Endodermal cell (in vitro differentiated cells): ENCODE results near the gene SNX5. TPM values are rescaled to one million over a fixed set of nuclear protein-coding genes. Genes with fewer than 3 reads are reported as not detected.

Source experiments
- DNase-seq: peaks from one replicate; pipeline ENCODE4 v3.0.0-alpha.2; 2017
- H3K27ac ChIP-seq: 2 replicates; pipeline ENCODE4 v1.5.1; 2013; ENCODE audit warnings: mild to moderate bottlenecking, low read depth, low read length, moderate library complexity
- H3K27me3 ChIP-seq: 2 replicates; pipeline ENCODE4 v1.6.1; 2013; ENCODE audit warnings: mild to moderate bottlenecking, low read length, moderate library complexity; ENCODE audit not compliant: insufficient read depth, control insufficient read depth, poor library complexity, severe bottlenecking
- H3K36me3 ChIP-seq: 2 replicates; pipeline ENCODE4 v1.7.0; 2013; ENCODE audit warnings: mild to moderate bottlenecking, low read length, moderate library complexity; ENCODE audit not compliant: control insufficient read depth, insufficient read depth
- H3K4me1 ChIP-seq: one replicate; pipeline ENCODE4 v1.7.0; 2013; ENCODE audit warnings: low read length; ENCODE audit not compliant: control insufficient read depth, insufficient read depth
- H3K4me3 ChIP-seq: 2 replicates; pipeline ENCODE4 v1.5.1; 2013; ENCODE audit warnings: mild to moderate bottlenecking, low read length, moderate library complexity
- H3K9ac ChIP-seq: 2 replicates; pipeline ENCODE4 v1.6.1; 2013; ENCODE audit warnings: mild to moderate bottlenecking, low read length, moderate library complexity; ENCODE audit not compliant: poor library complexity, severe bottlenecking; ENCODE audit errors: extremely low read depth
- H3K9me3 ChIP-seq: 2 replicates; pipeline ENCODE4 v1.6.1; 2013; ENCODE audit warnings: mild to moderate bottlenecking, low read length, moderate library complexity; ENCODE audit not compliant: control insufficient read depth
- H3K27ac Mint-ChIP-seq: 2 replicates; pipeline ENCODE4 v1.8.0; 2020; ENCODE audit warnings: mixed read lengths
- H3K27me3 Mint-ChIP-seq: 2 replicates; pipeline ENCODE4 v1.8.0; 2021; ENCODE audit warnings: mild to moderate bottlenecking, mixed read lengths; ENCODE audit not compliant: insufficient read depth
- H3K36me3 Mint-ChIP-seq: 2 replicates; pipeline ENCODE4 v1.8.0; 2020; ENCODE audit warnings: low read depth, mixed read lengths
- H3K4me1 Mint-ChIP-seq: 2 replicates; pipeline ENCODE4 v1.8.0; 2020; ENCODE audit warnings: mixed read lengths
- H3K4me3 Mint-ChIP-seq: 2 replicates; pipeline ENCODE4 v1.8.0; 2020; ENCODE audit warnings: mild to moderate bottlenecking, moderate library complexity, mixed read lengths
- H3K9me3 Mint-ChIP-seq: 2 replicates; pipeline ENCODE4 v1.8.0; 2020; ENCODE audit warnings: mild to moderate bottlenecking, mixed read lengths
- WGBS, 2 experiments: methylation state at CpG; one replicate each; pipeline versions ENCODE4 v1.1.5 to v1.1.7; 2013; ENCODE audit warnings: missing lambda C conversion rate in 2 of 2, mixed read lengths in 1 of 2; ENCODE audit not compliant: insufficient coverage in 1 of 2, insufficient read length in 1 of 2; 5-methylcytosine and 5-hydroxymethylcytosine counted together
- total RNA-seq, 2 donors: library from RNA; stranded (reverse); fragmentation: NEBNext Ultra II Directional in 1 of 2; extraction: Animal tissue kit (Norgen Biotek cat#: 25700) in 1 of 2; gene quantifications; 2 replicates in 1 of 2; 3 replicates in 1 of 2; pipeline ENCODE4 v1.2.1, GENCODE V29; 2021
- TF ChIP-seq, protein P1 (sequence below): fragments of 200-600 bp; sonication (generic); conservative IDR thresholded peaks from 2 replicates; pipeline ENCODE4 v1.5.0; 2021; ENCODE audit warnings: antibody characterized with exemption, mild to moderate bottlenecking

Gene SNX5
- total RNA-seq, 2 donors from 2014 or later: 170 to 171 TPM

DNA sequence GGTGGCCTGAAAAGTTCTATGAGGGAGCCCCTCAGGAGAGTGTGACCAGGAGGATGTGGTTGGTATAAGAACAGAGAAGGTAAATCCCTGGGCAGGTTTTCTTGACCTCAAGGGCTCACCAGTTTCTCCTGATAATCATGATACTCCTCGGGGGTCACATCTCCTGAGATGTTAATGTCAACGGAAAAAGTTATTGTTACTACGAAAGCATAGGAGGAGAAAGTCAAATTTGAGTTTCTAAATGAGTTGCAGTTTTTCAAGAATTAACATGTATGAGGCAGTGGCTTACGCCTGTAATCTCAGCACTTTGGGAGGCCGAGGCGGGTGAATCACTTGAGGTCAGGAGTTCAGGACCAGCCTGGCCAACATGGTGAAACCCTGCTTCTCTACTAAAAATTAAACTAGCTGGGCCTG lies 23.6 kb upstream of the SNX5 start:
- 95 to 97% methylated on average over 6 of the region's 6 CpGs for WGBS, 2 experiments
- Histone ChIP-seq H3K27me3 (no peaks in the 10 kb centered on the region), H3K4me1 (peaks cover 3% of the 10 kb centered on the region), H3K36me3 (peaks cover 35% of the 10 kb centered on the region), H3K9ac (no peak overlapping the region), H3K4me3 (no peak overlapping the region), H3K9me3 (no peaks in the 10 kb centered on the region), H3K27ac (no peak overlapping the region)
- TF ChIP-seq, protein P1, sequence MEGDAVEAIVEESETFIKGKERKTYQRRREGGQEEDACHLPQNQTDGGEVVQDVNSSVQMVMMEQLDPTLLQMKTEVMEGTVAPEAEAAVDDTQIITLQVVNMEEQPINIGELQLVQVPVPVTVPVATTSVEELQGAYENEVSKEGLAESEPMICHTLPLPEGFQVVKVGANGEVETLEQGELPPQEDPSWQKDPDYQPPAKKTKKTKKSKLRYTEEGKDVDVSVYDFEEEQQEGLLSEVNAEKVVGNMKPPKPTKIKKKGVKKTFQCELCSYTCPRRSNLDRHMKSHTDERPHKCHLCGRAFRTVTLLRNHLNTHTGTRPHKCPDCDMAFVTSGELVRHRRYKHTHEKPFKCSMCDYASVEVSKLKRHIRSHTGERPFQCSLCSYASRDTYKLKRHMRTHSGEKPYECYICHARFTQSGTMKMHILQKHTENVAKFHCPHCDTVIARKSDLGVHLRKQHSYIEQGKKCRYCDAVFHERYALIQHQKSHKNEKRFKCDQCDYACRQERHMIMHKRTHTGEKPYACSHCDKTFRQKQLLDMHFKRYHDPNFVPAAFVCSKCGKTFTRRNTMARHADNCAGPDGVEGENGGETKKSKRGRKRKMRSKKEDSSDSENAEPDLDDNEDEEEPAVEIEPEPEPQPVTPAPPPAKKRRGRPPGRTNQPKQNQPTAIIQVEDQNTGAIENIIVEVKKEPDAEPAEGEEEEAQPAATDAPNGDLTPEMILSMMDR: no peak
- peaks cover 25% of the 10 kb centered on the region for H3K36me3 Mint-ChIP-seq
- no peak overlapping the region for H3K27ac Mint-ChIP-seq
- no peaks in the 10 kb centered on the region for H3K9me3 Mint-ChIP-seq
- H3K4me1 Mint-ChIP-seq: peaks cover 7% of the 10 kb centered on the region
- no peaks in the 10 kb centered on the region for H3K27me3 Mint-ChIP-seq
- no peak for DNase-seq
- H3K4me3 Mint-ChIP-seq: no peak overlapping the region

DNA sequence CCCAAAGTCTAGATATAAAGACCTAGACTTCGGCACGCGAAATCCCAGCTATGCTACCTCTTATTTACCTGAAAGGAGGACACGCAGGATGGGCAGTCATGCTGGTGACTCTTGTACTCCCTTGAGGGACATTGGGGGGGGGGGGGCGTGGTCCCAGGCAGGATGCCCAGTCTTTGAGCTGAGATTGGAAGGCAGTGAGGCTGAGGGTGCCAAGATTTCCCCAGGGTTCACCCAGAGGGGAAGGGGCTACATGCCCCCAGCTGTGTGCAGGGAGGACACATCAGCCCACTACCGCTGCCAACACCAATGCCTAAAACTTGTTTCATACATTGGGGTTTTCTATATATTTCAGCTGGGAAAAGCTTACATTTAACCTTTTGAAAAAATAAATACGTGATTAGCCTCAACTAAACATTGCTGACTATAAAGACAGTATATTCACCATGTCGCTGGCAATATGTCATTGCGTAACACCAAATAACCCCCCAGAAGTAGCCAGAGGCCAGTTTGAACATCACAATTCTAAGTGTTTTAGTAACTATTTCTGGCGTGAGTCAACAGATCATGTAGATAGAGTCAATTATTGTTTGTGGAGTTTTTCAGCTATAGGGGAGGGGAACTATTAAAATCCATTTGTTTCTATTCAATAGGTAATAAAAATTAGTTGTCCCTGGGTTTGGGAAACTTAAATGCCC lies 21.8 kb upstream of the SNX5 start:
- Histone ChIP-seq H3K9me3 (no peaks in the 10 kb centered on the region), H3K4me1 (no peaks in the 10 kb centered on the region), H3K27ac (no peak overlapping the region), H3K27me3 (no peaks in the 10 kb centered on the region), H3K4me3 (no peak overlapping the region), H3K36me3 (peaks cover 35% of the 10 kb centered on the region), H3K9ac (no peak overlapping the region)
- Mint-ChIP-seq H3K36me3 (peaks cover 27% of the 10 kb centered on the region), H3K4me3 (no peak overlapping the region), H3K27ac (no peak overlapping the region), H3K27me3 (no peaks in the 10 kb centered on the region), H3K4me1 (peaks cover 1% of the 10 kb centered on the region), H3K9me3 (no peaks in the 10 kb centered on the region)
- TF ChIP-seq, protein P1: no peak
- DNase-seq: no peak
- WGBS, 2 experiments: 94 to 95% methylated on average over 3 to 9 of the region's 10 CpGs

DNA sequence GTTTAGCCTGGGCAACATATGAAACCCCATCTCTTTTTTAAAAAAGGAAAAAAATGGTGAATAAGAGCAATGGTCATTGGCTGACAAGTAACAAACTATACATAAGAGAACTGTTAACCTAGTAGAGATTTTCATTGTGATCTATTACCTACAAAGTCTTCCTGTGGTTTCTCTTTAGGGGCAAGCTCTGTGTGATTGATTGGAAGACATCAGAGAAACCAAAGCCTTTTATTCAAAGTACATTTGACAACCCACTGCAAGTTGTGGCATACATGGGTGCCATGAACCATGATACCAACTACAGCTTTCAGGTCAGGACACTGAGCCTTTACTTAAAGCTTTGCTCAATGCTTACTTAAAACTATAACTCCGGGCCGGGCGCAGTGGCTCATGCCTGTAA lies 19.4 kb upstream of the SNX5 start:
- H3K27ac Mint-ChIP-seq: no peak overlapping the region
- Histone ChIP-seq H3K9me3 (no peaks in the 10 kb centered on the region), H3K4me3 (no peak overlapping the region), H3K27me3 (no peaks in the 10 kb centered on the region), H3K9ac (no peak overlapping the region), H3K36me3 (peaks cover 45% of the 10 kb centered on the region), H3K4me1 (no peaks in the 10 kb centered on the region), H3K27ac (no peak overlapping the region)
- DNase-seq: no peak
- WGBS, 2 experiments: 97% methylated on average over 3 of the region's 3 CpGs; no CpG with 5 or more reads in 1 of the 2 experiments
- no peak overlapping the region for H3K4me3 Mint-ChIP-seq
- H3K4me1 Mint-ChIP-seq: peaks cover 11% of the 10 kb centered on the region
- TF ChIP-seq, protein P1: no peak
- no peaks in the 10 kb centered on the region for H3K27me3 Mint-ChIP-seq
- H3K36me3 Mint-ChIP-seq: peaks cover 29% of the 10 kb centered on the region
- no peaks in the 10 kb centered on the region for H3K9me3 Mint-ChIP-seq
